HCT116 (cell line): ENCODE data around the gene PRPSAP1. TPM values are rescaled to one million over a fixed set of nuclear protein-coding genes. Genes with fewer than 3 reads are reported as not detected.

Source experiments
- ATAC-seq: fragments of 200-7000 bp; cut with Tn5 transposase; 2 replicates; pipeline ENCODE4 v1.9.1; 2020; ENCODE audit warnings: mild to moderate bottlenecking, moderate library complexity
- BruUV-seq: library from RNA; stranded (reverse); fragments of 400-500 nt; replicated peaks from 2 replicates; lab custom pipeline; 2021; lab: Mats Ljungman, UMichigan
- CTCF ChIA-PET: fragments of 300-600 bp; sonication (Branson Sonifier 250); formaldehyde crosslinking; loops from one replicate; lab custom pipeline; 2021; ENCODE audit warnings: antibody characterized with exemption; lab: Charles Lee
- POLR2A ChIA-PET: fragments of 300-600, 350-600 bp; sonication (Branson Sonifier 250); formaldehyde crosslinking; loops from one replicate; lab custom pipeline; 2021; ENCODE audit warnings: antibody characterized with exemption; lab: Charles Lee
- RAD21 ChIA-PET, 2 experiments: fragments of 300-600 bp; sonication (Branson Sonifier 250); formaldehyde crosslinking; loops; one replicate each; lab custom pipeline; 2023; ENCODE audit warnings: low total read pairs in 2 of 2; ENCODE audit not compliant: uncharacterized antibody in 2 of 2, unreplicated experiment in 2 of 2, low non-redundant PET in 1 of 2; lab: Charles Lee
- DNase-seq: peaks from one replicate; pipeline ENCODE4 v3.0.0-alpha.2; 2010; ENCODE audit warnings: low read depth, low spot score
- H2AFZ ChIP-seq: fragments of 200-600 bp; shearing (Covaris generic), sonication (generic); 2 replicates; pipeline ENCODE4 v1.6.1; 2017; ENCODE audit warnings: low read depth, mixed run types, mixed read lengths, antibody characterized with exemption, low read length; ENCODE audit not compliant: poor library complexity, severe bottlenecking
- H3K27ac ChIP-seq: 2 replicates; pipeline ENCODE4 v1.5.1; 2012; ENCODE audit warnings: low read depth, low read length
- H3K27me3 ChIP-seq: fragments of 200-600 bp; sonication (generic); 2 replicates; pipeline ENCODE4 v1.6.1; 2016; ENCODE audit warnings: mixed run types, low read length, mixed read lengths; ENCODE audit not compliant: insufficient read depth
- H3K36me3 ChIP-seq, 2 experiments: fragments of 200-500 bp in 1 of 2; fragments of 200-600 bp in 1 of 2; sonication (Bioruptor generic) in 1 of 2; sonication (generic) in 1 of 2; 2 replicates each; pipeline versions ENCODE4 v1.5.1 to v1.6.1; 2014 to 2016; ENCODE audit warnings: low read length in 2 of 2, inconsistent platforms in 1 of 2, mixed read lengths in 1 of 2, mixed run types in 1 of 2; ENCODE audit not compliant: insufficient read depth in 2 of 2, control insufficient read depth in 1 of 2
- H3K4me1 ChIP-seq, 2 experiments: fragments of 200-600 bp in 1 of 2; sonication (generic) in 1 of 2; 2 replicates each; pipeline versions ENCODE4 v1.5.1 to v1.6.1; 2012 to 2017; ENCODE audit warnings: low read length in 2 of 2, inconsistent platforms in 1 of 2, mild to moderate bottlenecking in 1 of 2, mixed read lengths in 1 of 2, mixed run types in 1 of 2, moderate library complexity in 1 of 2; ENCODE audit not compliant: insufficient read depth in 2 of 2, control insufficient read depth in 1 of 2
- H3K4me2 ChIP-seq: fragments of 200-600 bp; sonication (generic); 2 replicates; pipeline ENCODE4 v1.6.1; 2017; ENCODE audit warnings: mixed run types, low read length, mixed read lengths
- H3K4me3 ChIP-seq, 2 experiments: fragments of 200-600 bp in 1 of 2; sonication (generic) in 1 of 2; replicated peaks in 1 of 2; 2 replicates each; pipeline ENCODE4 v1.5.1; 2011 to 2016; ENCODE audit warnings: low read length in 2 of 2, control low read depth in 1 of 2, low read depth in 1 of 2, mild to moderate bottlenecking in 1 of 2, mixed read lengths in 1 of 2, mixed run types in 1 of 2
- H3K79me2 ChIP-seq: fragments of 200-600 bp; sonication (generic); 2 replicates; pipeline ENCODE4 v1.6.1; 2017; ENCODE audit warnings: mild to moderate bottlenecking, mixed run types, low read length, moderate library complexity, mixed read lengths; ENCODE audit not compliant: insufficient read depth
- H3K9ac ChIP-seq: fragments of 200-600 bp; sonication (generic); 2 replicates; pipeline ENCODE4 v1.6.1; 2016; ENCODE audit warnings: low read length, mixed read lengths
- H3K9me2 ChIP-seq: fragments of 200-600 bp; sonication (generic), shearing (Covaris generic); 2 replicates; pipeline ENCODE4 v1.6.1; 2017; ENCODE audit warnings: mixed run types, mild to moderate bottlenecking, moderate library complexity; ENCODE audit not compliant: insufficient read depth
- H3K9me3 ChIP-seq, 2 experiments: fragments of 200-500 bp in 1 of 2; fragments of 200-600 bp in 1 of 2; sonication (Bioruptor generic) in 1 of 2; sonication (generic) in 1 of 2; 2 replicates each; pipeline ENCODE4 v1.6.1; 2014 to 2017; ENCODE audit warnings: low read length in 2 of 2, mixed read lengths in 2 of 2, inconsistent platforms in 1 of 2, low read depth in 1 of 2, mild to moderate bottlenecking in 1 of 2, mixed run types in 1 of 2, moderate library complexity in 1 of 2; ENCODE audit not compliant: control insufficient read depth in 1 of 2, insufficient read depth in 1 of 2
- H4K20me1 ChIP-seq: fragments of 200-600 bp; sonication (generic), shearing (Covaris generic); 2 replicates; pipeline ENCODE4 v1.6.1; 2017; ENCODE audit warnings: mixed run types, mild to moderate bottlenecking, moderate library complexity; ENCODE audit not compliant: insufficient read depth
- ZNF274 ChIP-seq: fragments of 200-500 bp; sonication (Bioruptor generic); IDR thresholded peaks from 2 replicates; pipeline ENCODE4 v1.6.1; 2014; ENCODE audit warnings: mild to moderate bottlenecking, low read depth, low read length, inconsistent platforms
- intact Hi-C: fragments of 100-400 bp; cut with micrococcal nuclease; formaldehyde crosslinking; loops from 2 replicates; pipeline ENCODE4 v1.10.0; 2022
- total RNA-seq: library from RNA; stranded (reverse); gene quantifications from one replicate; pipeline ENCODE4 v1.2.1, GENCODE V29; 2021; ENCODE audit not compliant: unreplicated experiment
- TF ChIP-seq, protein P1 (sequence below), 3 experiments: fragments of 200-600 bp in 1 of 3; sonication (generic) in 1 of 3; IDR thresholded peaks in 2 of 3; conservative IDR thresholded peaks in 1 of 3; 2 replicates each; pipeline ENCODE4 v1.5.1; 2012 to 2017; ENCODE audit warnings: low read depth in 2 of 3, low read length in 2 of 3, antibody characterized with exemption in 1 of 3, borderline replicate concordance in 1 of 3, control low read depth in 1 of 3, mild to moderate bottlenecking in 1 of 3, mixed read lengths in 1 of 3, mixed run types in 1 of 3, moderate library complexity in 1 of 3; ENCODE audit not compliant: insufficient read depth in 1 of 3
- TF ChIP-seq, protein P2 (sequence below): IDR thresholded peaks from 2 replicates; pipeline ENCODE4 v1.6.1; 2011; ENCODE audit warnings: mild to moderate bottlenecking, low read length, moderate library complexity; ENCODE audit not compliant: insufficient replicate concordance; ENCODE audit errors: extremely low read depth

The PRPSAP1 gene
- total RNA-seq, 1 experiment from 2014 or later = 81.4 TPM

DNA sequence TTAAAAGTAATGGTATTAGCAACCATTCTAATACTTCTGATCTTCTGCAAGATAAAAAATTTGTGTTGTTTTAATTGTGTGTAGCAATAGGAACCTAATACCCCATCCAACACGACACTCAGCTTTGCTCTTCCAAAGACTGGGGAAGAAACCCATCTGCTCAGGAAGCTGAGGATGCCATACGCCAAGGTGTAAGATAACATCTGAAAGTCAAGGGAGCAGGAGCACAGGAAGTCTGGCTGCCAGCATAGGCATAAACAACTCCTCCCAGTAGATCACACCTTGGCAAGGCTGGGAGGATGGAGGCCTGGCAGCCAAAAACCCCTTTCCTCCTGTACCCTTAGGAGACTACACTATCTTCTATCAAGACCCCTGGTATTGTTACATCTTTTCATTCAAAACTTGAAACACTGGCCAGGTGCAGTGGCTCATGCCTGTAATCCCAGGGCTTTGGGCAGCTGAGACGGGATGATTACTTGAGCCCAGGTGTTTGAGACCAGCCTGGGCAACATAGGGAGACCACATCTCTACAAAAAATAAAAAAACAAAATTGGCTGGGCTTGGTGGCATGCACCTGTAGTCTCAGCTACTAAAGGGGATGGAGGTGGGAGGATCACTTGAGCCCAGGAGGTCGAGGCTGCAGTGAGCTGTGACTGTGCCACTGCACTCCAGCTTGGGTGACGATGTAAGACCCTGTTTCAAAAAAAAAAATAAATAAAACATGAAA lies 25.0 kb upstream of the PRPSAP1 start:
- RAD21 ChIA-PET = no interaction called here
- BruUV-seq = no TSS peak
- no peaks in the 10 kb centered on the region for H3K79me2 ChIP-seq
- H3K36me3 ChIP-seq = no peaks in the 10 kb centered on the region
- TF ChIP-seq, protein P1, sequence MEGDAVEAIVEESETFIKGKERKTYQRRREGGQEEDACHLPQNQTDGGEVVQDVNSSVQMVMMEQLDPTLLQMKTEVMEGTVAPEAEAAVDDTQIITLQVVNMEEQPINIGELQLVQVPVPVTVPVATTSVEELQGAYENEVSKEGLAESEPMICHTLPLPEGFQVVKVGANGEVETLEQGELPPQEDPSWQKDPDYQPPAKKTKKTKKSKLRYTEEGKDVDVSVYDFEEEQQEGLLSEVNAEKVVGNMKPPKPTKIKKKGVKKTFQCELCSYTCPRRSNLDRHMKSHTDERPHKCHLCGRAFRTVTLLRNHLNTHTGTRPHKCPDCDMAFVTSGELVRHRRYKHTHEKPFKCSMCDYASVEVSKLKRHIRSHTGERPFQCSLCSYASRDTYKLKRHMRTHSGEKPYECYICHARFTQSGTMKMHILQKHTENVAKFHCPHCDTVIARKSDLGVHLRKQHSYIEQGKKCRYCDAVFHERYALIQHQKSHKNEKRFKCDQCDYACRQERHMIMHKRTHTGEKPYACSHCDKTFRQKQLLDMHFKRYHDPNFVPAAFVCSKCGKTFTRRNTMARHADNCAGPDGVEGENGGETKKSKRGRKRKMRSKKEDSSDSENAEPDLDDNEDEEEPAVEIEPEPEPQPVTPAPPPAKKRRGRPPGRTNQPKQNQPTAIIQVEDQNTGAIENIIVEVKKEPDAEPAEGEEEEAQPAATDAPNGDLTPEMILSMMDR (IDR thresholded peaks at IDR 0.05 in 2 of 3, conservative IDR thresholded peaks at IDR 0.05 in 1 of 3; ENCODE audit: borderline replicate concordance in 1 of 3, insufficient read depth in 1 of 3, low read depth in 2 of 3, low read length in 2 of 3) = no peak
- no peak for TF ChIP-seq ZNF274
- TF ChIP-seq, protein P2, sequence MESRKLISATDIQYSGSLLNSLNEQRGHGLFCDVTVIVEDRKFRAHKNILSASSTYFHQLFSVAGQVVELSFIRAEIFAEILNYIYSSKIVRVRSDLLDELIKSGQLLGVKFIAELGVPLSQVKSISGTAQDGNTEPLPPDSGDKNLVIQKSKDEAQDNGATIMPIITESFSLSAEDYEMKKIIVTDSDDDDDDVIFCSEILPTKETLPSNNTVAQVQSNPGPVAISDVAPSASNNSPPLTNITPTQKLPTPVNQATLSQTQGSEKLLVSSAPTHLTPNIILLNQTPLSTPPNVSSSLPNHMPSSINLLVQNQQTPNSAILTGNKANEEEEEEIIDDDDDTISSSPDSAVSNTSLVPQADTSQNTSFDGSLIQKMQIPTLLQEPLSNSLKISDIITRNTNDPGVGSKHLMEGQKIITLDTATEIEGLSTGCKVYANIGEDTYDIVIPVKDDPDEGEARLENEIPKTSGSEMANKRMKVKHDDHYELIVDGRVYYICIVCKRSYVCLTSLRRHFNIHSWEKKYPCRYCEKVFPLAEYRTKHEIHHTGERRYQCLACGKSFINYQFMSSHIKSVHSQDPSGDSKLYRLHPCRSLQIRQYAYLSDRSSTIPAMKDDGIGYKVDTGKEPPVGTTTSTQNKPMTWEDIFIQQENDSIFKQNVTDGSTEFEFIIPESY = no peak
- H3K9me3 ChIP-seq = no peaks in the 10 kb centered on the region
- no peaks in the 10 kb centered on the region for H4K20me1 ChIP-seq
- H3K27me3 ChIP-seq = no peaks in the 10 kb centered on the region
- no peak overlapping the region for H3K4me2 ChIP-seq
- H3K9ac ChIP-seq = no peak overlapping the region
- intact Hi-C loops = no loop called here
- CTCF ChIA-PET = interaction anchor here (0.9 to 5.3 kb wide), 3 partner anchors 8 to 13 kb away, joined by 4 to 40 read pairs (median 19); no protein-coding TSS in a partner anchor
- no peak overlapping the region for H2AFZ ChIP-seq
- ATAC-seq (no peak), DNase-seq (no peak)
- no peaks in the 10 kb centered on the region for H3K9me2 ChIP-seq
- POLR2A ChIA-PET = no interaction called here
- H3K27ac ChIP-seq = no peak overlapping the region
- H3K4me1 ChIP-seq = peaks cover 7 to 16% of the 10 kb centered on the region in 2 experiments
- no peak overlapping the region for H3K4me3 ChIP-seq
